Liver (tissue), 9 donors: ENCODE data around the gene EMCN. TPM values are rescaled to one million over a fixed set of nuclear protein-coding genes. Genes with fewer than 3 reads are reported as not detected.

Experiments used
- DNase-seq: peaks from one replicate; pipeline ENCODE4 v3.0.0-alpha.2; 2017; ENCODE audit warnings: low spot score
- H3K27ac ChIP-seq, 2 donors: one replicate each; pipeline ENCODE4 v1.7.0; 2013; ENCODE audit warnings: inconsistent platforms in 2 of 2, low read length in 2 of 2, control low read depth in 1 of 2, low read depth in 1 of 2, mild to moderate bottlenecking in 1 of 2
- H3K27me3 ChIP-seq, 4 donors: one replicate each; pipeline versions ENCODE4 v1.6.1 to v1.7.0; 2013; ENCODE audit warnings: low read length in 3 of 4, inconsistent platforms in 1 of 4, mild to moderate bottlenecking in 1 of 4, moderate library complexity in 1 of 4; ENCODE audit not compliant: control insufficient read depth in 4 of 4, insufficient read depth in 4 of 4
- H3K36me3 ChIP-seq, 4 donors: one replicate each; pipeline versions ENCODE4 v1.6.1 to v1.7.0; 2013; ENCODE audit warnings: low read length in 3 of 4, mild to moderate bottlenecking in 3 of 4, low read depth in 1 of 4, moderate library complexity in 1 of 4; ENCODE audit not compliant: control insufficient read depth in 4 of 4, insufficient read depth in 3 of 4
- H3K4me1 ChIP-seq, 4 donors: one replicate each; pipeline versions ENCODE4 v1.6.1 to v1.7.0; 2013; ENCODE audit warnings: low read length in 3 of 4, mild to moderate bottlenecking in 3 of 4, moderate library complexity in 1 of 4; ENCODE audit not compliant: control insufficient read depth in 4 of 4, insufficient read depth in 4 of 4
- H3K4me3 ChIP-seq, 3 donors: one replicate each; pipeline versions ENCODE4 v1.6.1 to v1.7.0; 2013; ENCODE audit warnings: low read length in 3 of 3, control low read depth in 1 of 3, low read depth in 1 of 3, mild to moderate bottlenecking in 1 of 3
- H3K9ac ChIP-seq, 2 donors: one replicate each; pipeline ENCODE4 v1.7.0; 2013; ENCODE audit warnings: low read length in 2 of 2, mild to moderate bottlenecking in 2 of 2, moderate library complexity in 2 of 2, control low read depth in 1 of 2, low read depth in 1 of 2
- H3K9me3 ChIP-seq, 4 donors: one replicate each; pipeline versions ENCODE4 v1.6.1 to v1.7.0; 2013; ENCODE audit warnings: low read length in 3 of 4; ENCODE audit not compliant: control insufficient read depth in 4 of 4
- FOXA1 ChIP-seq: IDR thresholded peaks from 2 replicates; pipeline ENCODE4 v1.6.1; 2016; ENCODE audit warnings: antibody characterized with exemption
- FOXA2 ChIP-seq: IDR thresholded peaks from 2 replicates; pipeline ENCODE4 v1.6.1; 2016; ENCODE audit warnings: antibody characterized with exemption
- HNF4A ChIP-seq, 2 donors: conservative IDR thresholded peaks; 2 replicates each; pipeline ENCODE4 v1.6.1; 2016; ENCODE audit warnings: antibody characterized with exemption in 2 of 2, mild to moderate bottlenecking in 2 of 2
- HNF4G ChIP-seq: IDR thresholded peaks from 2 replicates; pipeline ENCODE4 v1.6.1; 2016; ENCODE audit warnings: antibody characterized with exemption
- NR2F2 ChIP-seq: IDR thresholded peaks from 2 replicates; pipeline ENCODE4 v1.6.1; 2016; ENCODE audit warnings: antibody characterized with exemption
- RAD21 ChIP-seq, 2 donors: IDR thresholded peaks; 2 replicates each; pipeline ENCODE4 v1.6.1; 2016; ENCODE audit warnings: antibody characterized with exemption in 2 of 2, mild to moderate bottlenecking in 2 of 2
- RXRA ChIP-seq, 2 donors: IDR thresholded peaks; 2 replicates each; pipeline ENCODE4 v1.6.1; 2017 to 2018; ENCODE audit warnings: antibody characterized with exemption in 2 of 2, mild to moderate bottlenecking in 1 of 2
- SP1 ChIP-seq: IDR thresholded peaks from 2 replicates; pipeline ENCODE4 v1.6.1; 2018; ENCODE audit warnings: antibody characterized with exemption, mild to moderate bottlenecking
- TAF1 ChIP-seq: conservative IDR thresholded peaks from 2 replicates; pipeline ENCODE4 v1.6.1; 2016; ENCODE audit warnings: antibody characterized with exemption, mild to moderate bottlenecking
- YY1 ChIP-seq: IDR thresholded peaks from 2 replicates; pipeline ENCODE4 v1.6.1; 2016; ENCODE audit warnings: antibody characterized with exemption, mild to moderate bottlenecking
- WGBS: extraction: QIAGEN DNeasy Blood & Tissue Kit; methylation state at CpG from one replicate; pipeline ENCODE4 v1.1.7; 2013; 5-methylcytosine and 5-hydroxymethylcytosine counted together
- polyA plus RNA-seq, 2 donors: library from polyadenylated mRNA; stranded (reverse) in 1 of 2; unstranded in 1 of 2; fragments of 200-250 nt in 1 of 2; fragments of >200 nt in 1 of 2; fragmentation: Nextera tagmentation in 1 of 2; extraction: Ambion mirVana in 1 of 2; gene quantifications; one replicate each; pipeline versions ENCODE4 v1.2.1 to v1.2.3, GENCODE V29; 2013 to 2015
- total RNA-seq, 2 donors: library from RNA; depleted of rRNA; stranded (reverse); fragments of >200 nt; gene quantifications; one replicate each; pipeline ENCODE4 v1.2.3, GENCODE V29; 2014
- TF ChIP-seq, protein P1 (sequence below): fragments of 150-350 bp; IDR thresholded peaks from 2 replicates; pipeline ENCODE4 v1.5.1; 2017; ENCODE audit warnings: improper control_type of control experiment, low read depth, low read length; ENCODE audit not compliant: missing input control
- TF ChIP-seq, protein P2 (sequence below): IDR thresholded peaks from 2 replicates; pipeline ENCODE4 v1.6.1; 2016; ENCODE audit warnings: antibody characterized with exemption
- TF ChIP-seq, protein P3 (sequence below): IDR thresholded peaks from 2 replicates; pipeline ENCODE4 v1.6.1; 2016; ENCODE audit warnings: antibody characterized with exemption
- TF ChIP-seq, protein P4 (sequence below): IDR thresholded peaks from 2 replicates; pipeline ENCODE4 v1.6.1; 2016; ENCODE audit warnings: antibody characterized with exemption
- donor health status: healthy.
- donor health status: healthy.
- donor health status: healthy.
- donor health status: healthy.
- donor health status: healthy.

EMCN gene
- total and polyA plus RNA-seq, 4 donors = 1.8 to 4.4 (median 2.5) TPM

DNA sequence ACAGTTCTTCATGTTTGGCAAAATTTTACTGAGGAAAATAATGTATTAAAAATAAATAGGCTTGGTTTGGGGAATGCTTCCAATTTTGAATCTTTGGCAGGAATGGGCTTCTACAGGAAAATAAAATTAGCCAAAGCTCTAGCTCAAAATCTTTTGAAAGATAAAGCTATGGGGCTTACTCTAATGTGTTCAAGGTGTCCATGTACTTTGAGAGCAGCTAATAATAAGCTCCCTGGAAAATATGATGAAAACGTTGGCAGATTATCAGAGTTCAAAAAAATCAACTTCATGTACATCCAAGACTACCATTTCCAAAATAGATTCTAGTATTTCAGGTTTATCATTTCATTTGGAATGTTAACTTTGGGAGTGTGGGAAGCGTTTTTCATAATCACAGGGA, 158.4 kb downstream of the EMCN start:
- Histone ChIP-seq H3K27me3 (no peaks in the 10 kb centered on the region), H3K27ac (no peak overlapping the region), H3K9me3 (peaks cover 0 to 5% (median 0%) of the 10 kb centered on the region in 4 donors), H3K9ac (no peak overlapping the region), H3K4me3 (no peak overlapping the region), H3K36me3 (no peaks in the 10 kb centered on the region), H3K4me1 (no peaks in the 10 kb centered on the region)
- DNase-seq = no peak
- WGBS = 38% methylated on average over 2 of the region's 2 CpGs
- TF ChIP-seq, protein P1, sequence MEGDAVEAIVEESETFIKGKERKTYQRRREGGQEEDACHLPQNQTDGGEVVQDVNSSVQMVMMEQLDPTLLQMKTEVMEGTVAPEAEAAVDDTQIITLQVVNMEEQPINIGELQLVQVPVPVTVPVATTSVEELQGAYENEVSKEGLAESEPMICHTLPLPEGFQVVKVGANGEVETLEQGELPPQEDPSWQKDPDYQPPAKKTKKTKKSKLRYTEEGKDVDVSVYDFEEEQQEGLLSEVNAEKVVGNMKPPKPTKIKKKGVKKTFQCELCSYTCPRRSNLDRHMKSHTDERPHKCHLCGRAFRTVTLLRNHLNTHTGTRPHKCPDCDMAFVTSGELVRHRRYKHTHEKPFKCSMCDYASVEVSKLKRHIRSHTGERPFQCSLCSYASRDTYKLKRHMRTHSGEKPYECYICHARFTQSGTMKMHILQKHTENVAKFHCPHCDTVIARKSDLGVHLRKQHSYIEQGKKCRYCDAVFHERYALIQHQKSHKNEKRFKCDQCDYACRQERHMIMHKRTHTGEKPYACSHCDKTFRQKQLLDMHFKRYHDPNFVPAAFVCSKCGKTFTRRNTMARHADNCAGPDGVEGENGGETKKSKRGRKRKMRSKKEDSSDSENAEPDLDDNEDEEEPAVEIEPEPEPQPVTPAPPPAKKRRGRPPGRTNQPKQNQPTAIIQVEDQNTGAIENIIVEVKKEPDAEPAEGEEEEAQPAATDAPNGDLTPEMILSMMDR = no peak
- TF ChIP-seq RXRA (IDR thresholded peaks at IDR 0.05) = no peak
- TF ChIP-seq, protein P2, sequence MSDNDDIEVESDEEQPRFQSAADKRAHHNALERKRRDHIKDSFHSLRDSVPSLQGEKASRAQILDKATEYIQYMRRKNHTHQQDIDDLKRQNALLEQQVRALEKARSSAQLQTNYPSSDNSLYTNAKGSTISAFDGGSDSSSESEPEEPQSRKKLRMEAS = no peak
- no peak for TF ChIP-seq FOXA1
- no peak for TF ChIP-seq HNF4A (conservative IDR thresholded peaks at IDR 0.05)
- no peak for TF ChIP-seq TAF1
- no peak for TF ChIP-seq NR2F2
- no peak for TF ChIP-seq YY1
- TF ChIP-seq, protein P3, sequence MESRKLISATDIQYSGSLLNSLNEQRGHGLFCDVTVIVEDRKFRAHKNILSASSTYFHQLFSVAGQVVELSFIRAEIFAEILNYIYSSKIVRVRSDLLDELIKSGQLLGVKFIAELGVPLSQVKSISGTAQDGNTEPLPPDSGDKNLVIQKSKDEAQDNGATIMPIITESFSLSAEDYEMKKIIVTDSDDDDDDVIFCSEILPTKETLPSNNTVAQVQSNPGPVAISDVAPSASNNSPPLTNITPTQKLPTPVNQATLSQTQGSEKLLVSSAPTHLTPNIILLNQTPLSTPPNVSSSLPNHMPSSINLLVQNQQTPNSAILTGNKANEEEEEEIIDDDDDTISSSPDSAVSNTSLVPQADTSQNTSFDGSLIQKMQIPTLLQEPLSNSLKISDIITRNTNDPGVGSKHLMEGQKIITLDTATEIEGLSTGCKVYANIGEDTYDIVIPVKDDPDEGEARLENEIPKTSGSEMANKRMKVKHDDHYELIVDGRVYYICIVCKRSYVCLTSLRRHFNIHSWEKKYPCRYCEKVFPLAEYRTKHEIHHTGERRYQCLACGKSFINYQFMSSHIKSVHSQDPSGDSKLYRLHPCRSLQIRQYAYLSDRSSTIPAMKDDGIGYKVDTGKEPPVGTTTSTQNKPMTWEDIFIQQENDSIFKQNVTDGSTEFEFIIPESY = no peak
- TF ChIP-seq RAD21 (IDR thresholded peaks at IDR 0.05) = no peak
- TF ChIP-seq HNF4G = no peak

DNA sequence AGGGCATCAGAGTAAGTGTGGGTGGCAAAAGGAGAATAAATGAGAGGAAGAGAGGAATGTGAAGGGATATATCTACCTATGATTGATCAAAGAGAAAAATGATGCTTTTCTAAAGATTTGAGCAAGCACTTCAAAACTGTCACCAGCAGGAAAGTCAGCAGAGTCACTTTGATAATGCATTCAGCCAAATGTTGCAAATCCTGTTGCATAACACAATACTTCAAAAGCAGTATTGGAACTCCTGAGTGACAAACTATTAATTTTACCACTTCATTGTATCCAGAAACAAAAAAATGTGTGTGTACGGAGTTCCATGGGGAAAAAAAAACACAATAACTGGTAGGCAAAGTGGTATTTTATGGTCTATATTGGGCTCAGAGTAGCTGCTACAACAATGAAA, 160.3 kb downstream of the EMCN start:
- H3K27ac ChIP-seq = no peak overlapping the region
- H3K27me3 ChIP-seq = no peaks in the 10 kb centered on the region
- peaks cover 0 to 5% (median 0%) of the 10 kb centered on the region in 4 donors for H3K9me3 ChIP-seq
- no peak overlapping the region for H3K9ac ChIP-seq
- no peak for DNase-seq
- no peaks in the 10 kb centered on the region for H3K36me3 ChIP-seq
- 78% methylated on average over 1 of the region's 1 CpG for WGBS
- TF ChIP-seq, protein P3 = no peak
- TF ChIP-seq TAF1 = no peak
- TF ChIP-seq FOXA2 = no peak
- TF ChIP-seq SP1 = no peak
- no peak for TF ChIP-seq YY1
- TF ChIP-seq, protein P4, sequence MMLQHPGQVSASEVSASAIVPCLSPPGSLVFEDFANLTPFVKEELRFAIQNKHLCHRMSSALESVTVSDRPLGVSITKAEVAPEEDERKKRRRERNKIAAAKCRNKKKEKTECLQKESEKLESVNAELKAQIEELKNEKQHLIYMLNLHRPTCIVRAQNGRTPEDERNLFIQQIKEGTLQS = no peak
- no peak overlapping the region for H3K4me3 ChIP-seq
- no peaks in the 10 kb centered on the region for H3K4me1 ChIP-seq
